Sigmoid colon (tissue), 4 donors: Measurements from ENCODE around the gene CEP112.

Experiments used
- CTCF ChIP-seq, 4 experiments: fragments of 450-650 bp in 3 of 4; fragments of 200-600 bp in 1 of 4; IDR thresholded peaks; one replicate each; pipeline ENCODE4 v1.5.1; 2016 to 2019; ENCODE audit warnings: antibody characterized with exemption in 4 of 4, mild to moderate bottlenecking in 3 of 4, moderate library complexity in 2 of 4
- EP300 ChIP-seq, 4 donors: sonication (generic); formaldehyde crosslinking; IDR thresholded peaks; one replicate each; pipeline ENCODE4 v1.6.1; 2017; ENCODE audit warnings: antibody characterized with exemption in 4 of 4
- POLR2A ChIP-seq, 2 donors: fragments of 450-650 bp; IDR thresholded peaks; one replicate each; pipeline ENCODE4 v1.6.1; 2016; ENCODE audit warnings: antibody characterized with exemption in 2 of 2, mild to moderate bottlenecking in 2 of 2, moderate library complexity in 2 of 2
- POLR2AphosphoS5 ChIP-seq, 4 donors: sonication (generic); formaldehyde crosslinking; IDR thresholded peaks; one replicate each; pipeline ENCODE4 v1.6.1; 2017; ENCODE audit warnings: antibody characterized with exemption in 4 of 4

- TF ChIP-seq POLR2A (IDR thresholded peaks at IDR 0.05) = no peak
- no peak for TF ChIP-seq CTCF (IDR thresholded peaks at IDR 0.05)
- no peak for TF ChIP-seq EP300 (IDR thresholded peaks at IDR 0.05)
- no peak for TF ChIP-seq POLR2AphosphoS5 (IDR thresholded peaks at IDR 0.05)
These were observed 235.1 kb downstream of the CEP112 start for GRCh38 chr17:65956814-65957213.
